BE2C (cell line): ENCODE results near the gene ETNK2.

Experiments
- DNase-seq: peaks from one replicate; pipeline ENCODE4 v3.0.0-alpha.2; 2020
- H3K27me3 ChIP-seq: fragments of 250-450 bp; sonication (Bioruptor Pico); 2 replicates; pipeline ENCODE4 v1.5.1; 2020; ENCODE audit warnings: mild to moderate bottlenecking
- H3K36me3 ChIP-seq: fragments of 250-450 bp; sonication (Bioruptor Pico); 2 replicates; pipeline ENCODE4 v1.5.1; 2020; ENCODE audit warnings: mild to moderate bottlenecking
- H3K4me1 ChIP-seq: fragments of 250-450 bp; sonication (Bioruptor Pico); 2 replicates; pipeline ENCODE4 v1.5.1; 2020
- H3K4me3 ChIP-seq: 2 replicates; pipeline ENCODE4 v1.5.1; 2011; ENCODE audit warnings: low read depth, low read length
- H3K9me3 ChIP-seq: fragments of 250-450 bp; sonication (Bioruptor Pico); 2 replicates; pipeline ENCODE4 v1.5.1; 2020
- CTCF ChIP-seq: IDR thresholded peaks from 2 replicates; pipeline ENCODE4 v1.5.1; 2012; ENCODE audit warnings: mild to moderate bottlenecking, low read depth, low read length

The ETNK2 gene

DNA sequence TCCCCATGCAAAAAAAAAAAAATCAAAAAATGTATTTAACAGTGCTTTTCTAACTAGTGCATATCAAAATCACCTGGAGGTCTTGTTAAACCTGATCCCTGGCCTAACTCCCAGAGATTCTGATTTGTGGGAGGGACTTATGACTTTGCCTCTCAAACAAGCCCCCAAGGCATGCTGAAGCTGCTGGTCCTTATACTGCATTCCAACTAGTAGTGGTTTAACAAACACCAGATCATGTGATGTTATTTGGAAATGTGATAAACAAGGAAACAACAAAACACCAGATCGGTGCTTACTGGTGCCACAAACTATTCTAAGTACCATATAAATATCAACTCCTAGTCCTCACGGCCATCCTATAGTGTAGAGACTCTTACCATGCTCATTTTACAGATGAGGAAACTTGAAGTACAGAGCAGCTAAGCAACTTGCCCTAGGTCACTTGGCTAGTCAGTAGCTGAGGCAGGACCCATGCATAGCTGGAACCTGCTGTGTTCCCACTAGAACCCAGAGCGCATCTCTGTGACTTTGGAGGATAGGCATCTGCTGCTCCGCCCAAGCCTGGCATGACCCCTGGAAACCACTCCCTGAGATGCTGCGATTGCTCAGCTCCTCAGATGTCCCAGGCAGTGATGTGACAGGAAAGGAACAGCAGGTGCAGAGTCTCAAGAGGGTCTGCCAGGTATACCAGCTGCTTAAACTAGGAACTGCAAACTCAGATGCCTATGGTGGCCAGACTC, 40.8 kb downstream of the ETNK2 start:
- DNase-seq, result no peak
- Histone ChIP-seq H3K4me3 (no peak overlapping the region), H3K9me3 (no peaks in the 10 kb centered on the region), H3K27me3 (no peaks in the 10 kb centered on the region), H3K36me3 (no peaks in the 10 kb centered on the region), H3K4me1 (no peaks in the 10 kb centered on the region)
- TF ChIP-seq CTCF, result no peak

GRCh38 chr1:204108312-204109141, 43.3 kb downstream of the ETNK2 start:
- H3K9me3 ChIP-seq, result no peaks in the 10 kb centered on the region
- no peak for TF ChIP-seq CTCF
- no peaks in the 10 kb centered on the region for H3K27me3 ChIP-seq
- H3K4me3 ChIP-seq, result no peak overlapping the region
- no peaks in the 10 kb centered on the region for H3K36me3 ChIP-seq
- DNase-seq, result no peak
- H3K4me1 ChIP-seq, result no peaks in the 10 kb centered on the region

GRCh38 chr1:204107892-204108291, 44.0 kb downstream of the ETNK2 start:
- no peaks in the 10 kb centered on the region for H3K27me3 ChIP-seq
- no peaks in the 10 kb centered on the region for H3K9me3 ChIP-seq
- no peaks in the 10 kb centered on the region for H3K36me3 ChIP-seq
- no peak overlapping the region for H3K4me3 ChIP-seq
- no peak for TF ChIP-seq CTCF
- DNase-seq, result no peak
- no peaks in the 10 kb centered on the region for H3K4me1 ChIP-seq

DNA sequence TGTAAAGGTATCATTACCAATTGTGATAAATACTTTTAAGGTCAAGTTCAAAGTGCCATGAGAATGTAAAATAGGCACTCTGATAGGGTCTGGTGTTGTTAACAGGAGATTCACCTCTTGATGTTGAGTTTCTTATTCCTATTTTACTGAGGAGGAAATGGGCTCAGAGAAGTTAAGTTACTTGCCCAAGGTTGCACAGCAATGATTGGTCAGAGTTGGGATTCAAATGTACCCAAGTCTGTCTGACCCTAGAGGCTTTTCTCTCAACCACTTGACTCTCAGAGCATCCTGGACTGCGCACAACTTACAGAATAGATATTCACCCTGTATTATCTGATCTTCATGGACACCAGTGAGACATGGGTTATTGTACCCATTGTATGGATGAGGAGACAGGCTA, 45.0 kb downstream of the ETNK2 start:
- Histone ChIP-seq H3K27me3 (no peaks in the 10 kb centered on the region), H3K4me3 (no peak overlapping the region), H3K36me3 (no peaks in the 10 kb centered on the region), H3K4me1 (no peaks in the 10 kb centered on the region), H3K9me3 (no peaks in the 10 kb centered on the region)
- no peak for TF ChIP-seq CTCF
- DNase-seq, result no peak

DNA sequence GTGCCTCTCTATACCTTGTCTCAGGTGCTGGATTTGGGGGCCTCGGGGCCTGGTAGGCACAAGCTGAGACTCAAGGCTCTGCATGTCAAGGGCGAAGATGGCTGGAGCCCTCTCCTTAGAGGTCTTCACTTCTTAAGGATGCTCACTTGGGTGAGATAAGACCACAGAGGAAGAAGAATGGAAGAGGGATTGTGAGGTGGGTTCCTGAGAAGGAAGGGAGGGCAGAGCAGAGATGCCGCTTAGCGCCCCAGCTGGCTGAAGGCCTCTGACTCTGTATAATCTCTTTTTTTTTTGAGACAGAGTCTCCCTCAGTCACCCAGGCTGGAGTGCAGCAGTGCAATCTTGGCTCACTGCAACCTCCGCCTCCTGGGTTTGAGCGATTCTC, 46.7 kb downstream of the ETNK2 start:
- Histone ChIP-seq H3K4me3 (no peak overlapping the region), H3K27me3 (no peaks in the 10 kb centered on the region), H3K36me3 (no peaks in the 10 kb centered on the region), H3K4me1 (no peaks in the 10 kb centered on the region), H3K9me3 (no peaks in the 10 kb centered on the region)
- no peak for TF ChIP-seq CTCF
- DNase-seq, result no peak
